Body of pancreas (tissue), 4 donors: ENCODE results near the gene KRT8.

Source experiments
- POLR2A ChIP-seq, 3 donors: fragments of 450-650 bp; IDR thresholded peaks; one replicate each; pipeline ENCODE4 v1.6.1; 2016; ENCODE audit warnings: antibody characterized with exemption in 3 of 3, mild to moderate bottlenecking in 2 of 3
- TF ChIP-seq, protein P1 (sequence below), 7 experiments: fragments of 450-650 bp in 4 of 7; fragments of 200-600 bp in 3 of 7; sonication (generic) in 3 of 7; IDR thresholded peaks; one replicate each; pipeline ENCODE4 v1.5.1; 2016 to 2019; ENCODE audit warnings: antibody characterized with exemption in 7 of 7

DNA sequence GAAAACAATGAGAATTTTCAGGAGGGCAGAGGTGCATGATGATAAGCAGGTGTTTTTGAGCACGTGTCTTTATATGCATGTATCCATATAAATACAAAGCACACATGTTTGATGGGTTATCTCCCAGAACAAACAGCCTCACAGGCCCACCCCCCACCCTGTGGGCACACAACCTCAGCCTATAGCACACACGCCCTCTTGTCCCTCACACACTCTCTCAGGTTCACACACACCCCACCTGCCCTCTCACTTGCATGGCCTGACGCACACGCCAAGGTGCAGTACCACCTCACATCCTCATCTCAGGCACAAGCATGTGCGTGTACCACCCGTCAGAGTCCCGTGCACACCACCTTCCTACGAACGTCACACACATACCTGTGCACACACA lies 8.6 kb upstream of the KRT8 start:
- TF ChIP-seq, protein P1, sequence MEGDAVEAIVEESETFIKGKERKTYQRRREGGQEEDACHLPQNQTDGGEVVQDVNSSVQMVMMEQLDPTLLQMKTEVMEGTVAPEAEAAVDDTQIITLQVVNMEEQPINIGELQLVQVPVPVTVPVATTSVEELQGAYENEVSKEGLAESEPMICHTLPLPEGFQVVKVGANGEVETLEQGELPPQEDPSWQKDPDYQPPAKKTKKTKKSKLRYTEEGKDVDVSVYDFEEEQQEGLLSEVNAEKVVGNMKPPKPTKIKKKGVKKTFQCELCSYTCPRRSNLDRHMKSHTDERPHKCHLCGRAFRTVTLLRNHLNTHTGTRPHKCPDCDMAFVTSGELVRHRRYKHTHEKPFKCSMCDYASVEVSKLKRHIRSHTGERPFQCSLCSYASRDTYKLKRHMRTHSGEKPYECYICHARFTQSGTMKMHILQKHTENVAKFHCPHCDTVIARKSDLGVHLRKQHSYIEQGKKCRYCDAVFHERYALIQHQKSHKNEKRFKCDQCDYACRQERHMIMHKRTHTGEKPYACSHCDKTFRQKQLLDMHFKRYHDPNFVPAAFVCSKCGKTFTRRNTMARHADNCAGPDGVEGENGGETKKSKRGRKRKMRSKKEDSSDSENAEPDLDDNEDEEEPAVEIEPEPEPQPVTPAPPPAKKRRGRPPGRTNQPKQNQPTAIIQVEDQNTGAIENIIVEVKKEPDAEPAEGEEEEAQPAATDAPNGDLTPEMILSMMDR (IDR thresholded peaks at IDR 0.05) = peak in 1 of 7 experiments; percentile 22
- TF ChIP-seq POLR2A (IDR thresholded peaks at IDR 0.05) = no peak
